IPS-18c (cell line): ENCODE results near the gene KCTD17.
"Not testable (repeated sequence)": the region's sequence is repeated elsewhere in the genome, so short reads cannot be mapped to it uniquely, and the experiment has no call there.

Experiments
- H3K4me3 ChIP-seq: 2 replicates; pipeline ENCODE4 v1.7.0; 2013; ENCODE audit warnings: low read depth, mild to moderate bottlenecking, low read length, moderate library complexity; ENCODE audit not compliant: insufficient read depth
- H3K9me3 ChIP-seq: one replicate; pipeline ENCODE4 v1.6.1; 2013; ENCODE audit warnings: mild to moderate bottlenecking, low read length, moderate library complexity; ENCODE audit not compliant: control insufficient read depth, insufficient read depth

The KCTD17 gene

GRCh38 chr22:37065180-37065579 lies 13.6 kb downstream of the KCTD17 start:
- Histone ChIP-seq H3K9me3 (no peaks in the 10 kb centered on the region), H3K4me3 (no peak overlapping the region)

GRCh38 chr22:37065961-37066360 lies 14.4 kb downstream of the KCTD17 start:
- Histone ChIP-seq H3K4me3 (no peak overlapping the region), H3K9me3 (no peaks in the 10 kb centered on the region)

DNA sequence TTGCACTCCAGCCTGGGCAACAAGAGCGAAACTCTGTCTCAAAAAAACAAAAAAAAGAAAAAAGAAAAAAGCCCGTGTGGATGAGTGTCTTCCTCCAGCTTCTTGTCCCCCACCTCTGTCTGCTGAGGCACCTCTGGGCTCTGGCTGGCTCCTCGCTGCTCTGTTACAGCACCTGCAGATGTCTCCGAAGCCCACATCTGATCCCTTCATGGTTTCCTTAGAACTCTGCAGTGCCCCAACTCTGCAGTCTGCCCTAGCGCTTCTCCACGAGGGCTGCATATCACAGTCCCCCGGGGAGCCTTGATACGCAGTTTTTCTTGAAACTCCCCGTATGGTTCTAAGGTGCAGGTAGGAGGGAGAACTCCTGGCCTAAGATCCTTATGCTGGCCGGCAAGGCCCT lies 15.9 kb downstream of the KCTD17 start:
- no peak overlapping the region for H3K4me3 ChIP-seq
- no peaks in the 10 kb centered on the region for H3K9me3 ChIP-seq

DNA sequence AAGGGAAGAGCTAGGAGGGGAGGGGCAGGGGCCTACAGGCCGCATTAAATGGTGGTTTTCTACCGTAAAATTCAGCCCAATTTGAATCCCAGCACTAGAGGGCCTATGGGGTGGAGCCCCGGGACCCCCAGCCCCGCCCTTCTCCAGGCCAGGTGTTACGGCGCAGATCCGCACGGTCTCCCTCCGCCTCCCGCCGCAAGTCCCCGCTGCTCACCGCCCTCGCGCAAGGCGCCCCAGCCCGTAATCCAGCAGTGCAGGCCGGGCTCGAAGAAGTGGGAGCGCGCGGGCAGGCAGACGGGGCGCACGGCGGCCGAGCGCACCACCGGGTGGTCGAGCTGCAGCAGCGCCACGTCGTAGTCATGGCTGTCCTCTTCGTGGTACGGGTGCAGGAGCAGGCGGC lies 17.3 kb downstream of the KCTD17 start:
- Histone ChIP-seq H3K4me3 (peak overlapping the region; percentile 34; the same call in 1 of the 2 replicates), H3K9me3 (no peaks in the 10 kb centered on the region)

GRCh38 chr22:37069319-37069718 lies 17.8 kb downstream of the KCTD17 start:
- H3K4me3 ChIP-seq: no peak overlapping the region
- no peaks in the 10 kb centered on the region for H3K9me3 ChIP-seq

DNA sequence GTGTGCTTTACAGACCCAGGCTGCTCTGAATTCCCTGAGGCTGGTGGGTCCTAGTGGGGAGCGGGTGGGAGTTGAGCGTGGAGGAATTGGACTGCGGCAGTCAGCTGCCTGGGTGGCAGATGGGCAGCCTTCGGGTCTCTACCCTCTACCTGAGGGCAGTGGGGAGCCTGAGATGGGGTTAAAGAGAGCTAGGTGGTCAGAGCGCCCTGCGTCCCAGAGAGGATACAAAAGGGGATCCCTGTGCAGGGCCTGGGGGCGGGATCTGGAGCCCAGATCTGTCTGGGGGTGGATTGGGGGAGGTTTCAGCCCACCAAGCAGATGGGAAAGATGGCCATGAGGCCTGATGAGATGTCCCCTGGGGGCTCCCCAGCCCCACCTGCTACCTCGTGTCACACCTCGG lies 18.2 kb downstream of the KCTD17 start:
- H3K9me3 ChIP-seq: no peaks in the 10 kb centered on the region
- H3K4me3 ChIP-seq: no peak overlapping the region

- Histone ChIP-seq H3K4me3 (no peak overlapping the region), H3K9me3 (no peaks in the 10 kb centered on the region)
Observed at GRCh38 chr22:37070334-37070733, 18.8 kb downstream of the KCTD17 start.

DNA sequence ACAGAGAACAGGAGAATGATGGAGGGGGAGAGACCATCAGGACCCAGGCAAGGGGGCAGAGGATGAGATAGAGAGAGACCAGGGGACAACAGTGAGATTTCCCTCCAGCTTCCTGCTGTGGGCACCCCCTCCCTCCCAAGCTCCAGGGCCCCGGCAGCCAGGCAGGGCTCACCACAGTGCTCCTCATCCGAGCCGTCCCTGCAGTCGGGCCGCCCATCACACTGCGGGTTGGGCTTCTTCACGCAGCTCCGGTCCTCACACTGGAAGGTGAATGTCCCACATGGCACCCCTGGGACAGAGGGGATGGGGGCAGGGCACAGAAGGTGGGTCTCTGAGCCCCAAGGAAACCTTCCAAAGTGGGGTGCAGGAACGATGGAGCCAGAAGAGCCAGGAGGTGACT lies 19.2 kb downstream of the KCTD17 start:
- Histone ChIP-seq H3K4me3 (no peak overlapping the region), H3K9me3 (no peaks in the 10 kb centered on the region)

DNA sequence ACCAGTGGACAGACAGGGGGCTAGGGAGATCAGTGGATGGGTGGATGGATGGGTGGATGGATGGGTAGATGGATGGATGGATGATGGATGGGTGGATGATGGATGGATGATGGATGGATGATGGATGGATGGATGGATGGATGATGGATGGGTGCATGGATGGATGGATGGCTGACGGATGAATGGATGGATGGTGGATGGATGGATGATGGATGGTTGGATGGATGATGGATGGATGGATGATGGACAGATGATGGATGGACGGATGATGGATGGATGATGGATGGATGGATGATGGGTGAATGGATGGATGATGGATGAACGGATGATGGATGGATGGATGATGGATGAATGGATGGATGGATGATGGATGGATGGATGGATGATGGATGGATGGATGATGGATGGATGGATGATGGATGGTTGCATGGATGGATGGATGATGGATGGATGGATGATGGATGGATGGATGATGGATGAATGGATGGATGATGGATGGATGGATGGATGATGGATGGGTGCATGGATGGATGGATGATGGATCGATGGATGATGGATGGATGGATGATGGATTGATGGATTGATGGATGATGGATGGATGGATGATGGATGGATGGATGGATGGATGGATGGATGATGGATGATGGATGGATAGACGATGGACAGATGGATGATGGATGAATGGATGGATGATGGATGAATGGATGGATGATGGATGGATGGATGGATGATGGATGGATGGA lies 20.5 kb downstream of the KCTD17 start:
- H3K9me3 ChIP-seq, H3K4me3 ChIP-seq: not testable (repeated sequence)

- no peak overlapping the region for H3K4me3 ChIP-seq
- no peaks in the 10 kb centered on the region for H3K9me3 ChIP-seq
Observed at GRCh38 chr22:37072673-37073072, 21.1 kb downstream of the KCTD17 start.

DNA sequence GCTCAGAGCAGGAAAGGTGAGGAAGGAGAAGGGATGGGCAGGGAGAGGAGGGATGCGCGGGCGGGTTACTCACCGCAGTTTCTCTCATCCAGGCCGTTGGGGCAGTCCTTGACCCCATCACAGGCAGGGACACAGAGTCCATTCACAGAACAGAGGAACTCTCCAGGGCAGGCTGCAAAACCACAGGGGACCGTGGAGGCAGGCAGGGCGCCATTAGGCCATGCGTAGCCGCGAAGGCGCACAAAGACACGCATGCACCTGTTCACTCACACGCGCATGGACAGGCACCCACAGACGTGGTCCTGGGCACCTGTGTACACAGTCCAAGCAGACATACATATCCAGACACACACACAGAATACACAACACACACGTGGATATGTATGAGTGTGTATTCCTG lies 23.0 kb downstream of the KCTD17 start:
- H3K9me3 ChIP-seq: no peaks in the 10 kb centered on the region

GRCh38 chr22:37075046-37075445 lies 23.5 kb downstream of the KCTD17 start:
- Histone ChIP-seq H3K9me3 (no peaks in the 10 kb centered on the region), H3K4me3 (no peak overlapping the region)

More for the DNA sequence above, 23.0 kb downstream of the KCTD17 start:
- H3K4me3 ChIP-seq: no peak overlapping the region

- Histone ChIP-seq H3K9me3 (no peaks in the 10 kb centered on the region), H3K4me3 (no peak overlapping the region)
Observed at GRCh38 chr22:37075822-37076433, 24.4 kb downstream of the KCTD17 start.

DNA sequence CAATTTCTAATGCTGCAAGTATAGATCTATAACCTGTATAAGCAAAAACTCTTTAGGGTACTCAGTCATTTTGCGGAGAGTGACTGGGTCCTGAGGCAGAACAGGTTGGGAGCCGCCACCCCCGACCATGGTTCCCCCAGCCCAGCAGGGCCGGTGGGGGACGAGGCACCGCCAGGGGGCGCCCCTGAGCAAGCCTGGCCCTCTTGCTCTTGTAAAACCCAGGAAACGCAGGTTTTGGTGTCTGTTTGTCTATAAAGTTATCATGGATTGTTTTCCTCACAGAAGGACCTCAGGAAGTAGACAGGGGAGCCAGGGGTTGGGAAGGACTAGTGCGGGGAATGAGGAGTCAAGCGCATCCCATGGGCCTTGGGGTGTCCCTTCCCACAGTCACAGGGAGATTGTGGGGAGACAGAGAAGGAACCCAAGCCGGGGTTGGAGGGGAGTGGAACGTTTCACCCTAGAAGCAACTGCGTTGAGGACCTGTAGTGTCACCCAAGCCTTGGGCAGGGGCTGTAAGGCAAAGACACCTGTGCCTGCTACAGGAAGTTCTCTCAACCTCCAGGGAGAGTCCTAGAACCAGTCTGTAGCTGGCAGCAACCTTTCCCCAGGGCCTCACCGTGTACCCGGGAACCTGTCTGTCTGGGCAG lies 26.4 kb downstream of the KCTD17 start:
- no peaks in the 10 kb centered on the region for H3K9me3 ChIP-seq
- H3K4me3 ChIP-seq: no peak overlapping the region

DNA sequence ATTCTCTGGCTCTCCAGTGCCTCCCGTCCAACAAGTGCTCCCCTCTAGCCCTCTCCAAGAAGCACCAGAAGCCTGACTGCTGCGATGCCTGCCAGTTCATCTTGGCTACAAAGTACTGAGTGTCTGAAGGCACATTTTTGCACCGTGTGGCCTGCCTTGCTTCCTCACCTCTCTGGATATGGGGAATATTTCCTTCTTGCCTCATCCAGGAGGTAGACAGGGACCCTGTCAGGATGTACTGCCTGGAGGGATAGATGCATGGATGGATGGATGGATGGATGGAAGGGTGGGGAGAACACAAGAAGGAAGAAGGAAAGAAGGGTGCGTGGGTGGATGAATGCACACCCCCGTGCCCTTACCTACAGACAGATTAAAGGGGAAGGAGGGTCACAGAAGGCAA lies 27.6 kb downstream of the KCTD17 start:
- no peaks in the 10 kb centered on the region for H3K9me3 ChIP-seq
- no peak overlapping the region for H3K4me3 ChIP-seq

- no peak overlapping the region for H3K4me3 ChIP-seq
- no peaks in the 10 kb centered on the region for H3K9me3 ChIP-seq
Observed at GRCh38 chr22:37079668-37080171, 28.2 kb downstream of the KCTD17 start.

GRCh38 chr22:37080438-37080837 lies 28.9 kb downstream of the KCTD17 start:
- Histone ChIP-seq H3K4me3 (no peak overlapping the region), H3K9me3 (no peaks in the 10 kb centered on the region)

DNA sequence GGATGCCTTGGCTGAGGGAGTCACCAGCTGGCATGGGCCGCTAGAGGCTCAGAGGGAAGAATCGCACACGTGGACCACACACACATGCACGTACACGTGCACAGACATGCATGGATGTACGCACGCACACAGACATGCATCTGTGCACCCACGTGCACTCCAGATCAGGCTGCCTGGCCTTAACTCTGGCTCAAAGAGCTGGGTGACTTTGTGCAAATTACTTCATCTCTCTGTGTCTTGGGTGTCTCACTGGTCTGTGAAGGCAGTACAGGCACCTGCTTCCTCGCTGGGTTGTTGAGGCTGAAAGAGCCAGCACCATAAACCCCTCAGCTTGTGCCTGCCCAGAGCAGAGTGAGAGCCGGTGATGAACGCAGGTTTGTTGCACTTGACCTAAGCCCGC lies 29.3 kb downstream of the KCTD17 start:
- H3K4me3 ChIP-seq: no peak overlapping the region
- H3K9me3 ChIP-seq: no peaks in the 10 kb centered on the region
